GM21825 (cell line): ENCODE data around the gene DPP7.

Experiments used
- ATAC-seq: cut with Tn5 transposase; IDR thresholded peaks from one replicate; pipeline ENCODE4 v1.9.1; 2021; ENCODE audit warnings: mild to moderate bottlenecking, moderate library complexity; ENCODE audit not compliant: unreplicated experiment

DPP7 gene

GRCh38 chr9:137114613-137115393, at the start of gene DPP7:
DPP7 (minus strand) TSS chr9:137114733; CDS start chr9:137114713, 20 bp downstream.
- peak; percentile 66 for ATAC-seq

GRCh38 chr9:137163805-137164204, 49.3 kb upstream of the DPP7 start:
- no peak for ATAC-seq

- no peak for ATAC-seq
Observed at GRCh38 chr9:137163365-137163715, 48.8 kb upstream of the DPP7 start.

GRCh38 chr9:137162505-137163364, 48.2 kb upstream of the DPP7 start:
- no peak for ATAC-seq

GRCh38 chr9:137161558-137162486, 47.3 kb upstream of the DPP7 start:
- no peak for ATAC-seq

GRCh38 chr9:137160716-137161557, 46.4 kb upstream of the DPP7 start:
- ATAC-seq, result no peak

- ATAC-seq, result no peak
Observed at GRCh38 chr9:137160054-137160425, 45.5 kb upstream of the DPP7 start.

- no peak for ATAC-seq
Observed at GRCh38 chr9:137159105-137160053, 44.8 kb upstream of the DPP7 start.

GRCh38 chr9:137158625-137159024, 44.1 kb upstream of the DPP7 start:
- no peak for ATAC-seq

GRCh38 chr9:137157618-137158415, 43.3 kb upstream of the DPP7 start:
- no peak for ATAC-seq

- no peak for ATAC-seq
Observed at GRCh38 chr9:137156567-137157375, 42.2 kb upstream of the DPP7 start.

GRCh38 chr9:137152844-137153405, 38.4 kb upstream of the DPP7 start:
- ATAC-seq, result no peak

GRCh38 chr9:137150617-137151457, 36.3 kb upstream of the DPP7 start:
- ATAC-seq, result peak; percentile 35

- ATAC-seq, result peak; percentile 16
Observed at GRCh38 chr9:137149942-137150616, 35.5 kb upstream of the DPP7 start.

GRCh38 chr9:137149363-137149762, 34.8 kb upstream of the DPP7 start:
- ATAC-seq, result no peak

GRCh38 chr9:137148661-137149060, 34.1 kb upstream of the DPP7 start:
- no peak for ATAC-seq
